ENCODE measurements around the gene KCNF1.

KCNF1 gene

GRCh38 chr2:10911291-10912075 lies at the start of gene KCNF1:
TSS of gene KCNF1 (plus strand) at chr2:10911934. CDS start at chr2:10912427, 493 bp downstream.
- peak; percentile 93 for DNase-seq (ENCODE audit: low spot score)

DNA sequence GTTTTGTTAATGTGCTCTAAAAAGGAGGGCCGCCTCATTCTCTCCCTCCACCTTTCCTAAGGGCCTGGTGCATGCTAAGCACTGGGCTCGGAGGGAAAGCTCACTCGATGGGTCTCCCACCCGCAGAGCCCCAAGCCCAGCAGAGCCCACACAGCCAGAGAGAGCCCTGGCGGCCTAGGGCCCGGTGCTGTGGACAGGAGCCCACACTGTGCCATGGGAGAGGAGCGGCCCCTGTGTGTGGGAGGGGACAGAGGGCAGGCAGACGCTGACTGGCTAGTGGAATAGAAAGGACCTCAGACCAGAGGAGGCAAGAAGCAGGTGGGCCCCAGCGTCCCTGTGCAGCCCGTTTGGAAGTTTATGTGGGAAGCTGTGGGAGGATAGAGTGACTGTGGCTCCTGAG lies 49.4 kb upstream of the KCNF1 start:
- no peak for DNase-seq (ENCODE audit: low spot score)

DNA sequence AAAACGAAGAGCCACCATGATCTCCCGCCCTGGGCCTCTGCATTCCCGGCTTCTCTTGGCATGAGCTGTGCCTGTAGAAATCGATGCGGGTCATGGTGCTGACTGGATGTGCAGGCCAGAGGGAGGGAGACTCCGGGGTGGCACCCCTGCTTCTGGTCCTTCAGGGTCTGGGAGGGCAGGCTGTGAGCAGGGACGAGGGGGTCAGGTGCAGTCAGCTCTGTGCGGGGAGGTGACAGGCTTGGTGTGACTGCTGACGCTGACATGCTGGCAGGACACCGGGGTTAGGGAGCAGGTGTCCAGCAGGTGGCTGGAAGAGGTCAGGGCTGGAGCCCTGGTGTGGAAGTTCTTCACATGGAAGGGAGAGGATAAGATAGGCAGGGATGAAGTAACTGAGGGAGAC lies 48.7 kb upstream of the KCNF1 start:
- no peak for DNase-seq (ENCODE audit: low spot score)

- DNase-seq (ENCODE audit: low spot score), result no peak
These were observed 47.9 kb upstream of the KCNF1 start for GRCh38 chr2:10863837-10864236.

GRCh38 chr2:10864251-10864650 lies 47.5 kb upstream of the KCNF1 start:
- no peak for DNase-seq (ENCODE audit: low spot score)

DNA sequence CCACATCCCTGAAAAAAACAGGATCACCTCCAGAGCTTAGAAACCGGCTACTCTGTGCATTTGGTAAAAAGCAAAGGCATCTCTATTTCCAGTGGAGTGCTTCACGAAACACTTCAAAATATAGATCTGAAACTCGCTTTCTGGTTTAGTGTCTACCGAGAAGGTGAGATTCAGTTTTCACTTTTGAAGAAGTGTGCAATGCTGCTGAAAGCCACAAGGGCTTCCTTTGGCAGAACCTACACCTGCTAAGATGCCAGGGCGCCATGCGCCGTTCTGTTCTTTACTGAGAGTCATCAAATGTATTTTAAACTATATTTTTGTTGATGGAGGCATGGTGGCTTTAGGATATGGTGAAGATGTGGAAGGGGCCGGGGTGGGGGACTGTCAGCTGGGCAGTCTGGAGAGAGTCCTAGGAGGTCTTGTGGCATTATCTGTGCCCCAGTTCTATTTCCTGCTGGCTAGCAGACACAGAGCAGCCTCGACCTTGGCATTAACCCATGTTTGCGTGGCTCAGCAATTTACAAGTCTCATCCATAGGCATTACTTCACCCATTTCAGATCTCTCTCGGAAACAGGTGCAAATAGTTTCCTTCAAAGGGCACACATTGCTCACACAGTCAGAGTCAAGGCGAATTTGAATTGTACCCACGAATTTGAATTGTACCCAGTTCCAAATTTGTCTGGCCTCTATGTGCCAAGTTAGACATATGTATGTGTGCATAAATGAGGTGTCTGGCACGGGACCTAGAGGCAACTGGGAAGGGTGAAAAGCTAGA lies 46.7 kb upstream of the KCNF1 start:
- DNase-seq (ENCODE audit: low spot score), result no peak

- DNase-seq (ENCODE audit: low spot score), result no peak
These were observed 45.9 kb upstream of the KCNF1 start for GRCh38 chr2:10865841-10866240.

DNA sequence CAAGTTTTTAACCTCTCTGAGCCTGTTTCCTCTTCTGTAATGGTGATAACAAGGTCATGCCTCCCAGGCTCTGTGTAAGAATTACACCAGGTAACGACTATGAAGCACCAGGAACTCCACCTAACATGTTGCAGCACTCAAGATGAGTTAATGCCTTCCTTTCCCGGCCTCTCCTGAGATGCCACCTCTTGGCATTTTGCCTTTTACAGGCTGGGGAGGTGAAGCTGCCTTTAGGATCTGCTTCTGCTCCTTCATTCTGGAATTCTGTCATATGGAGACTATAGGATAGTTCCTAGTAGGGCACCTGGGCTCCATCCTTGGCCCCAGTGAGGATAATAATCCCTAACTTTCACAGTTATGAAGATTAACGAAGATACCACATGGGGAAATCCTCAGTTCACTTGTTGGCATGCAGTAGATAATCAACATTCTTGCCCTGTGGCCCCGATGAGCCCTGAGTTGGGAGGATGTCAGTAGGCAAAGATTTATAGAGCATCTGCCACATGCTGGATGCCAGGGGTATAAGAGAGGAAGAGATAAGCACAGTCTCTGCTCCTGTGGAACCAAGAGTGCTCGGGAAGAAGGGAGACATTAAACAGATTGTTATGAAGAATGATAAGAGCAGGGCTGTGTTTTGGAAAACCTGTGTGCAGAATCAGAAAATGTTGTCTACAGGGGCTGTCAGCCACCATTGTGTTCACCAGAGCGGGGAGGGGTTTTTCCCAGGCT lies 43.9 kb upstream of the KCNF1 start:
- DNase-seq (ENCODE audit: low spot score), result no peak

- DNase-seq (ENCODE audit: low spot score), result no peak
These were observed 43.0 kb upstream of the KCNF1 start for GRCh38 chr2:10868465-10869314.

DNA sequence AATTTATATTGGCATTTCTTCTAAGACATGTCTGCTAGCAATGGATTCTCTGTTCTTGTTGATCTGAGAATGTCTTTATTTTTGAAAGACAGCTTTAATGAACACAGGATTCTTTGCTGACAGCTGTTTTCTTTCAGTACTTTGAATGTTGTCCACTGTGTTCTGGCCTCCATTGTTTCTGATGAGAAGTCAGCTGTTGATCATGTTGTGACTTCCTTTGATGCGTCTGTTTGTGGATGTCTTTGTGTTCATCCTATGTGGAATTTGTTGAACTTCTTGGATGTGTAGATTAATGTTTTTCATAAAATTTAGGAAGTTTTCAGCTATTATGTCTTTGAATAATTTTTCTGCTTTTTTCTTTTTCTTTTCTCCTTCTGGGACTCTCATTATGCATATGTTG lies 39.8 kb upstream of the KCNF1 start:
- DNase-seq (ENCODE audit: low spot score), result no peak

DNA sequence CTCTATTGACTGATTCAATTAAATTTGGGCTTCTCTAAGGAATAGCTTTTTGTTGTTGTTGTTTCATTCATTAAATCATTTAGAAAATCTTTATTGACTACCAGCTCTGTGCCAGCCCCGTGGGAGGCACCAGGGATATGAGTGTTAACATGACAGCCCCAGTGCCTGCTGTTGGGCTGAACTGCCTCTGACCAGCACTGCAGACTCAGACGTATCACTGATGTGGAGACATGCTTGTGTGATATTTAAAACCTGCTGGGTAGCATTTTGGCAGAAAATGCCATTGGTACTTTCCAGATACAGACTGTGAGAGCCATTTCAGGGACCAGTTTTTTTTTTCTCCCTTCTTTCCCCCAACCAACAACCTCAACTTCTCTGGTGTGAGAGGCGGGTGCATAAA lies 38.6 kb upstream of the KCNF1 start:
- DNase-seq (ENCODE audit: low spot score), result no peak

DNA sequence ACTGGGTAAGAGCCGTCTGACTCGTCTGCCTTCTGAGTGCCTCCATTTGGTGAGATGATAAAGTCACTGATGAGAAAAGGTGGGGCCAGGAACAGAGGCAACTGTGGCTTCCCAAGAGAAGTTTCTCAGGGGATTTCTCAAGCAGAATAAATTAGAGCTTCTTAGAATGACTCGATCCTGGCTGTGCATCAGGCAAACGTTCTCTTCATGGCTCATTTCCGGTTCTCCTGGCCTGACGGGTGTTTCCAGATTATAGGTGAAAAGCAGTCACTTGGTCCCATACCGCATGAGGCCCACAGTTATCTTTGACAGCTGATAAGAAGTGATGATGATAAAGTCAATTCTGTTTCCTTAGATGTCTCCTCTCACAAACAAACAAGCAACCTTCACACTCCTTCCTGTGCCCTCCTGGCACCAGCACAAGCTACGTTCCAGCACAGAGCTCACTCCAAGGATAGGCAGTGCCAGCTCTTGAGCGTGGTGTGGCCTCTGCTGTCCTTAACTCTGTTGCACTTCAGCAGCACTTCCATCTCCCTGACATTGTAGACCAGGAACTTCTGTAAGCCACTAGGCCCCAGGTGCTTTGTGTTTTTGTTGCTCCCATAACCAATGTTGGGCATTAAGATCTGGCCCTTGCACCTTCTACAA lies 37.8 kb upstream of the KCNF1 start:
- DNase-seq (ENCODE audit: low spot score), result no peak

- DNase-seq (ENCODE audit: low spot score), result no peak
These were observed 36.6 kb upstream of the KCNF1 start for GRCh38 chr2:10875126-10875525.

DNA sequence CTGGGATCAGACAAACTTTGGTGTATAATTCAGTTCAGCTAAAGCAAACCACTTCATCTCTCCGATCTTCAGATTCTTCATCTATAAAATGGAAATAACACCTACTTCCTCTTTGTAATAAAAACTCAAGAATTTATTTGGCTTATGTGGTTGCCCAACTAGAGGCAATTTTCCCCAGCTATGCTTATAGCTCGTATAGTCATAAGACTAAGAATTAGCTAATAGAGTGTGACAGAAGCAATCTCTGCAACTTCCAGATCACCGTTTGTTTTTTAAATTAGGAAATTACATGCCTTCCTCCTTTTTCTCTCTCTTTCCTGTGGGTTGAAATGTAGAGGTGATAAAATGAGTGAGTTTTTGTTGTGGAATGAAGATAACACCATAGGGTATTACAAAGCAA lies 35.3 kb upstream of the KCNF1 start:
- DNase-seq (ENCODE audit: low spot score), result no peak

GRCh38 chr2:10876963-10877362 lies 34.8 kb upstream of the KCNF1 start:
- DNase-seq (ENCODE audit: low spot score), result no peak

- peak; percentile 28 for DNase-seq (ENCODE audit: low spot score)
These were observed 34.1 kb upstream of the KCNF1 start for GRCh38 chr2:10877651-10878111.

DNA sequence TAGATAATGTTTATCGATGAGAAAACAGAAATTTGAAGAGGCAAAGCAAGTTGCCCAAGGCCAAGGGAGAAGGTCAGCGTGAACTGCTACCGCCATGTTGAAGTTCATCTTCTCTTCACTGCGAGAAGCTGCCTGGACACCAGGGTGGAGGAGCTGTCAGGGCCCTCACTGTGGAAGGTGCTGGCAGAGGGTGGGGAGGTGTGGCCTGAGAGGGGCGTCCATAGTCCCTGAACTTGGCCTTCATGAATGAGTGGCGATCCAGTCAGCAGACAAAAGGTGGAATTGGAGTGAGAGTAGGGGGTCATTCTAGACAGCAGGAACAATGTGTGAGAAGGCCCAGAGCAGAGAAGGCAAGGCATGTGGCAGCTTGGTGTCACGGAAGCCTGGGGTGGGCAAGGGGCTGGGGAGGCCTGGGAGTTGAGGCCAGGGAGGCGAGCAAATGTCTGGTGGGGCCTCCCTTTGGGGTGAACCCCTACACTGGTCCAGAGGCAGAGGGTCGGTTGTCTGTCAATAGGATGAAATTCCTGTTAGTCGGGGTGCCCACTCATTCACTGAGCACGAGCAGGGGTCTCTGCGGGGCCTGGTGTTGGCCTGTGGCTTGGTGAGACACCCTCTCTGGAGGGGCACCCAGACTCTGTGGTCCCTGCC lies 33.3 kb upstream of the KCNF1 start:
- DNase-seq (ENCODE audit: low spot score), result peak; percentile 32

- DNase-seq (ENCODE audit: low spot score), result peak; percentile 20
These were observed 32.6 kb upstream of the KCNF1 start for GRCh38 chr2:10879159-10879558.

GRCh38 chr2:10879624-10880585 lies 31.8 kb upstream of the KCNF1 start:
- DNase-seq (ENCODE audit: low spot score), result peak; percentile 33
